ENCODE measurements around the gene TRIM9. TPM values are rescaled to one million over a fixed set of nuclear protein-coding genes. Genes with fewer than 3 reads are reported as not detected.

Gene TRIM9
- 1 to 10 TPM; 1.8 to 2.4 (median 1.9) TPM for polyA plus RNA-seq (ENCODE audit: insufficient read length in 3 of 3)
- long read RNA-seq, donor 1, result 0 reads
- long read RNA-seq, donor 2, result 0 reads
- long read RNA-seq, donor 3, result 0 reads
- long read RNA-seq, donor 4, result 0 reads
- long read RNA-seq, donor 5, result 0 reads
- long read RNA-seq, donor 6, result 0 reads
- long read RNA-seq, donor 7, result 0 reads
- long read RNA-seq, donor 8, result 0 reads
- long read RNA-seq, donor 9, result 0 reads
- long read RNA-seq, donor 10, result 0 reads
- long read RNA-seq, donor 11, result 0 reads
- long read RNA-seq, donor 12, result 0 reads
- long read RNA-seq, donor 13, result 0 reads
- long read RNA-seq, donor 14, result 0 reads
- long read RNA-seq, donor 15, result 0 reads
- long read RNA-seq, donor 16, result 0 reads

DNA sequence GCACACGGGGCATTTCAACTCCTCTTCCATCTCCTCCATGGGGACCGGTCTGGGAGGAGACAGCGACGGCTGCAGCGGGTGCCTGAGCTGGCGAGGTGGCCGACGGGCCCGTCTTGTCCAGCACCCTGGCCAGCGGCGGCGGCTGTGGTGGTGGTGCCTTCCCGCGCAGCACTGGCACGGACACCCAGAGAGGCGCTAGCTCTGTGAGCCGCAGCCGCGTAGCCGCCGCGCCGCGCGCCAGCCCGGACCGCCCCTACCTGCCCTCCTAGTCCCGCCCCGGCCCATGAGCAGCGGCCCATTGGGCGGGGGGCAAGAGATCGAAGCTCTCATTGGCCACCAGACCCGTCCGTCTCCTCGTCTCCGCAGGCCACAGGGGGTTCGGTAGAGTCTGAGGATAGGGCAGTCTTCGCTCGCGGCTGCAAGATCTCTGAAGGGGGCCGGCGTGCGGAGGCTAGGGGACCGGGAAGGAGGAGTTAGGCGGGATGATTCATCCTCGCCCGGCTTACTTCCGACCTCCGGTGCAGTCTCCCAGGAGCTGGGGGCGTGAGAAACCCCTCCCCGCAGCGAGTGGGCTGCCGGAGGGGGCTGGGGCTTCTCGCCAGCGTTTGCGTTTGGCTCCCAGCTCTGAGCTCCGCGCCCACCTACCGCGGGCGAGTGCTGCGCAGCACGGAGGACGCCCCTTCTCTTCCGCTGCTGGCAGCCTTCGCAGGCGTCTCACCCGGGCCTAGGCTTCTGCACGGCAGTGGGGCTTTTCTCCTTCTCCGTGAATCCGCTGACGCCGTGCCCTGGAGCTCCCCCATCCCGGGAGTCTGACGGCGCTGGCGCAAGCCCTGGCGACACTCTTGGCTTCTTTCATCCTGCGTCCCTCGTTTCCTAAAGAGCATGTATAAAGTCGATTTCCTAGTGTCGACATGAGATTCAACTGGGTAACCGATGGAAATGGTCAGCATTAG is at the start of gene TRIM9:
TSS of gene TRIM9 (minus strand) at position 205 of the 953 bp plus-strand sequence. CDS start at position 39, 166 bp downstream.
- peak; percentile 82 to 95 (median 93) for DNase-seq (ENCODE audit: extremely low read depth in 1 of 11, low read depth in 9 of 11, low spot score in 4 of 11)

DNA sequence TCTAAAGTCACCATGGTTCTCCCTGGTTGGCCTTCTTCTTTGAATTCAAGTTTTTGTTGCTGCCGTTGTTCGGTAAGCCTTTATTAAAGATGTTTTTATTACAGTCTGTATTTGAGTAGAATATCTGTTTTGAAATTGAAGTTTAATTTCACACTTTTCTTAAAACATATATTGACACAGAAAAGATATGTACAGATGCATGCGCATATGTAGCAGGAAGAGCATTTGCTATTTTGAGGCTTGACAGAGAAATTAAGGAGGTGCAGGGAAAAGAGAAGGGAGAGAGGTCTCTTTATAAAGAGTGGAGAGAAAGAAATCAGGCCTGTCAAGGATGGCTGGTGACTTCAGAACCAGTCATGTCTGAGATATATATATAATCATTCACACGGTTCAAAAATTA is 46.0 kb upstream of the TRIM9 start:
- DNase-seq (ENCODE audit: extremely low read depth in 1 of 11, low read depth in 9 of 11, low spot score in 4 of 11), result no peak

DNA sequence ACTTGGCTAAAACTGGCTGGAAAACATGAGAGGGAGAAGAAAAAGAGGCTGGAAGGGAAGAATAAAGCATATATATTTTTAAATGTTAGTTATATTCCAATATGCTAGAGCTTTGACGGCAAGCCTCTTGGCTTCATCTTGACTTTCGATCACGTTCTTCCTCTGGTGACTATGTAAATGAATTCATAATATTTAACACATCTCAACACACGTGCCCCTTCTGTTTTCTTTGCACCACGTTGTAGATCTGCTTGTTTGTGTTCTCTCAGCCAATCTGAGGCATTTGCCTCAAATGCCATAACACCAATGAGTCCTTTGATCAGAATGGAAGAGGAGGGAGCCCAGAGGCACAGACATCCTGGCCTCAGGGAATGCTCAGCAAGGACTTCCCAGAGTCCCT is 45.4 kb upstream of the TRIM9 start:
- no peak for DNase-seq (ENCODE audit: extremely low read depth in 1 of 11, low read depth in 9 of 11, low spot score in 4 of 11)

DNA sequence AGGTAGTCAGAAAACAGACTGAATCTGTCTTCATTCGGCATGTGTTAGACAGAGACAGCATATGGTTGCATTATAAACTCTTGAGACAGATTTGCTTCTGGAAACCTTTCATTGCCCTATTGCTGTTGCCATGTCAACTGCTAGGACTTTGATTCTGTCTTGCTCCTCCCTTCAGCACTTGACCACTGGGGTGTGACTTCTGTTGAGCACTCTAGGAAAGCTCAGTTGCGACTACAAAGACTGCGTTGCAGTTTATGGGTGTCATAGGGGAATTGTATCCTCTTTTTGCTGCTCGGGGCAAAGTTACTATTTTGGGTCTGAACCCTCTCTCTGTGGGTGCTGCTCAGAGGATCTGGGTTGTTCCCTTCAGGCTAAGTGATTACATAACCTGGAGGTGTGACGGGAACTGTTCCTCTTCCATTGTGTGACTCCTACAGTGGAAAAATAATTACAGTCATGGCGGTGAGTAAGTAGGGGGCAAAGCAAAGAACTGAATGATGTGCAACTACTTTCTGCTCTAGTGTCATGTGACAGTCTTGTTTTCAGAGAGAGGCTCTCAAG is 44.3 kb upstream of the TRIM9 start:
- DNase-seq (ENCODE audit: extremely low read depth in 1 of 11, low read depth in 9 of 11, low spot score in 4 of 11), result peak in 6 of 11 donors; percentile 17 to 57 (median 26)

DNA sequence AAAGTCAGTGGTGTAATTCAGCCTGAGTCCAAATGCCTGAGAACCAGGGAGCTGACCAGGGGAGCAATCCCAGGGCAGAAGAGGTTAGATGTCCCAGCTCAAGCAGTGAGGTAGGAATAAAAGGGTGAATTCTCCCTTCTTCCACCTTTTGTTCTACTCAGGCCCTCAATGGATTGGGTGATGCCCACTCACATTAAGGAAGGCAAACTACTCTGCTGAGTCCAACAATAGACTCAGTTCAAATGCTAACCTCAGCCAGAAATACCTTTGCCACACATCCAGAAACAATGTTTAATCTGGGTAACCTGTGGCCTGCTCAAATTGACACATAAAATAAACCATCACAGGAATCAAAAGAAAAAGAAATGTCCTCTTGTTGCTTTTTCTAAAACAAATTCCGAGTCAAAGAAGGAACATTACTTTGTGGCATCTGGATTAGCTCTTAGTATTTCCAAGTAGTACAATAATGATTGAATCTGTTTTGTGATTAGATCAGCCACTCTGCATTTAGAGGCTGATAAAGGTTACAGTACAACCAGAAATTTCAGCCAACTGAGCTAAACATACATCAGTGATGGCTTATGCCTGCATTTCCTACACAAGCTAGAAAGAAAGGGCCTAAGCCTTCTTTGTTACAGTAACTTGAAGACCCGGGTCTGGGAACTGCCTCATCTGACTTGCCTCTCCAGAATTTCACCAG is 43.6 kb upstream of the TRIM9 start:
- peak in 1 of 11 donors; percentile 3 for DNase-seq (ENCODE audit: extremely low read depth in 1 of 11, low read depth in 9 of 11, low spot score in 4 of 11)

DNA sequence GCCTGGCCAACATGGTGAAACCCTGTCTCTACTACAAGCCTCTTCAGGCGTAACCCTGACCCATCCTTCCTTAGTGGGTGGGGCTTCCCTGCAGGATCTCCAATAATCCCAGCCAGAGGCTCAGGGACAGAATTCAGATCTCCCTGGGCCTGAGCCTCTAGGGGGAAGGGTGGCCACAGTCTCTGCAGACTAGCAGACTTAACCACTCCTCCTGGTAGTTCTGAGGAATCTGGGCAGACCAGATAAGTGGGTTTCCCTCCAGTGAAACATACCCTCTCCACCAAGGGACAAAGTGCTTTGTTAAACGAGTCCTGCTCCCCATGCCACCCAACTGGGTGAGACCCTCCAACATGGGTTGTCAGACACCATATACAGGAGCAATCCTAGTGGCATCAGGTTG is 36.6 kb upstream of the TRIM9 start:
- no peak for DNase-seq (ENCODE audit: extremely low read depth in 1 of 11, low read depth in 9 of 11, low spot score in 4 of 11)

DNA sequence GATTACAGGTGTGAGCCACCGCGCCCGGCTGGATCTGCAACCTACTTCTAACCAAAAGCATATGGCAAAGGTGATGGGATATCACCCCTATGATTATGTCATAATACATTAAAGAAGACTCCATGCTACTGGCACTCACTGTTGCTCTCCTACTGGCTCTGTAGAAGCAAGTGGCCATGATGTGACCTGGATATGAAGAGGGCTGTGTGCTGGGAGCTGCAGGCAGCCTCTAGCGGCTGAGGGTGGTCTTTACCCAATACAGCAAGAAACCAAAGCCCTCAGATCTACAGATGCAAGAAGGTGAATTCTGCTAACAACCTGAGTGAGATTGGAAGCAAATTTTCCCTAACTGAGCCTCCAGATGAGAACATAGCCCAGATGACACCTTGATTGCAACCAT is 34.2 kb upstream of the TRIM9 start:
- no peak for DNase-seq (ENCODE audit: extremely low read depth in 1 of 11, low read depth in 9 of 11, low spot score in 4 of 11)

DNA sequence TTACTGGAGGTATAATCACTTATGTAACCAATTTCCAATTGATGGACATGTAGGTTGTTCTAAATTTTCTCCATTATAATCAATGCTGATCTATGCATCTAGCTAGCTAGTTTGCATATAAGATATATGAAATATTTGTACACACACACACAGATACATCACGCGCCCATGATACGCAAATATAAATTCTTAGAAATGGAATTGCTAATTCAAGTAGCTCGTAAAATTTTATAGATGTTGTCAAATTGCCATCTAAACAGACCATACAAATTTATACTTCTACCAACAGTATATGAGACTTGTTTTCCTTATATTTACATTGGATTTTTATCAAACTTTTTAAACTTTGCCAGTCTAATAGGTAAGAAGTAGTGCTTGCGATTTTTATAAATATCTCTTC is 29.1 kb upstream of the TRIM9 start:
- no peak for DNase-seq (ENCODE audit: extremely low read depth in 1 of 11, low read depth in 9 of 11, low spot score in 4 of 11)

DNA sequence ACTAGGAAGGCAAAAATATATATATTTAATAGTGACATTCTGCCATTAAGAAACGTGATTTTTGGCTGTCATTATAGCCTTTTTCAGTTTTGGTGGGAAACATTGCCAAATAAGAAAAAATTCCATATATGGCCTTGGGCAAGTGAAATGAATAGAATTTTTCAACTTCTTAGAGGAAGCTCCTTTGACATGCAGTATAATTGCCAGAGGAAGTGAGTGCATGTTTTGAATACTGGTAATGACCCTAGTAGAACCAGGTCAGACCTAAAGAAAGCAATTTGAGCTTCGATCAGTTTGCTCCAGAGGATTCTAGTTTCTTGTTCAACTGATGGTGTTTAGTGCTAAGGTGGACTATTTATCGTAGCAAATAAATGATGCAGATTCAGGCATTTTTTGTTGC is 26.2 kb upstream of the TRIM9 start:
- DNase-seq (ENCODE audit: extremely low read depth in 1 of 11, low read depth in 9 of 11, low spot score in 4 of 11), result no peak

DNA sequence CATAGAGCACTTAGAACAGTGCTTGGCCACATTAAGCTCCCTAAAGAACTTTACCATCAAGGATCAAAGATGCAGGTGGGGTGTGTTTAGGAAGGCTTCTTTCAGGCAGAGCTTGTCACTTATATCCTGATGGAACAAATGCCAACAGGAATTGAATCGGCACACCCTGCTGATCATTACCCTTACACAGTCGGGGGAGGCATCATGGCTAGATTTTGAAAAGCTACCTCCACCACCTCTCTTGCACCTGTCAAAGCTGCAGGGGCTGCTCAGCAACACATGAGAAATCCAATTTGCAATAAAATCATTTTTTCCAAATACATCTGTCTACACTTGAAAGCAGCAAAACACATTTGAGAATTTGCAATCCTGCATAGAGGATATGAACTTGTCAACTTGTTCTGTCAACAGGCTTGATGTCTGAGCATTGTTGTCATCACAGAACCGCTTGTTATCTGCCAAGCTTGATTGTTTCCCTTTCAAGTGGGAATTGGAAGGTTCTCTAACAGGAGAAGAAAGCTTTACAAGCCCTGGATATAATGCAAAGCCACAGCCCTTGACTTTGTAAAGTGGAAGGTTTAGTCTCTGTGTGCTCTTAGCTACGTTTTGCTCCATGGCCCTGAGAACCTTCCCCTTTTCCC is 24.6 kb upstream of the TRIM9 start:
- DNase-seq (ENCODE audit: extremely low read depth in 1 of 11, low read depth in 9 of 11, low spot score in 4 of 11), result no peak

DNA sequence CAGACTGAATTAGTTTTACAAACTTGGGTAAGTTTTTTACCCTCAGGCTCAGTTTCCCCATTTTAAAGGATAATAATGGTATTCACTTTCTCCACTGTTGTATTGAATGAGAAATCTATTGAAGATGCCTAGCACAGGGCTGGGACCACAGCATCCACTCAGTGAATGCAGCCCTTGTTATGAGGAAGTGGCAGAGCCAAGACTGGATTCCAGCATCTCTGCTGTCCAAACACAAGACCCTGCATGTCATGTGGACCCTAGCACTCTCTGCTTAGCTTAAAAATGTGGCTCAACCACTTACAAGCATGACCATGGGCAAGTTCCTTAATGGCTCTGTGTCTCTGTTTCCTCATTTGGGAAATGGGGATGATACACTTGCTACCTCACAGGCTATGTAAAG is 24.1 kb upstream of the TRIM9 start:
- DNase-seq (ENCODE audit: extremely low read depth in 1 of 11, low read depth in 9 of 11, low spot score in 4 of 11), result no peak

DNA sequence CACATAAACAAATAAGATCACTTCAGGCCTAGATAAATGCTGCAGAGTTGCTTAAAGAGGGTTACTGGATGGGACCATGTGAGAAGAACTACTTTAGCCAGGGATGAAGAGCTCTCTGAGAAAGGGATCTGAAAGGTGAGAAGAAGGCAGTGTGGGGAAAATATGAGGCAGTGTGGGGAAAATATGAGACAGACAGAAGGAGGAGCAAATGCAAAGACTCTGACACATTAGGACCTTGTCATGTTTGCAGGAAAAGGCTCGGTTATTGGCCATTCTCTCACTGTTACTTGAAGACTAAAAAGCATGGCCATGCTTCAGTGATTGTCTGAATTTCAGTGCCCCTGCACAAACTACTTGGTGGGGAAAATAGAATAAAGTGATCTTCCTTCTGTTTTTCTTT is 22.7 kb upstream of the TRIM9 start:
- DNase-seq (ENCODE audit: extremely low read depth in 1 of 11, low read depth in 9 of 11, low spot score in 4 of 11), result no peak

DNA sequence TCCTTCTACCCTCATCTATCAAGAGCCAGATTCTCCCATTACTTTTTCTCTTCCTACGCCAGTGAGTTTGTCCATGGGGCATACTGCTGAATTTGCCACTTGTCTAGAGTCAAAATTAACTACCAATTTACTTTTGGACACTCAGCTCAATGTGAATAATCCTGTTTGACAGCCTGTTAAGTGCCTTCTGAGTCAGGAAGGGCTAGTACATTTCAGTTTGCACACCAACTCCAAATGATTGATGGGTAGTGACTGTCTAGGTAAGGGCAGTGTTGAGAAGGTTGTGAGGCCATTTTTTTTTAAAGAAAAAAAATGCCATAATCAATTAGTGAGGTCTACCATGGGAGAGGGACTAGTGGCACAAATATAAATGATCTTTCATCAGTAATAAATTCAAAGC is 21.8 kb upstream of the TRIM9 start:
- DNase-seq (ENCODE audit: extremely low read depth in 1 of 11, low read depth in 9 of 11, low spot score in 4 of 11), result no peak

DNA sequence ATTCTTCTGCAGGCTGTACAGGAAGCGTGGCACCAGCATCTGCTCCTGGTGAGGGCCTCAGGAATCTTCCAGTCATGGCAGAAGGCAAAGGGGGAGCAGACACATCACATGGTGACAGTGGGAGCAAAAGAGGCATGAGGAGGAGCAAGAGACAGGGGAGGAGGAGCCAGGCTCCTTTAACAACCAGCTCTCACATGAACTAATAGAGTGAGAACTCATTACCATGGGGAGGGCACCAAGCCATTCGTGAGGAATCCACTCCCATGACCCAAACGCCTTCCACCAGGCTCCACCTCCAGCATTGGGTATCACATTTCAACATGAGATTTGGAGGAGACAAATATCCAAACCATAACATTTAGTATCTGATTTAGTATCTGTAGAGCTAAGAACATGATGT is 14.7 kb upstream of the TRIM9 start:
- no peak for DNase-seq (ENCODE audit: extremely low read depth in 1 of 11, low read depth in 9 of 11, low spot score in 4 of 11)

DNA sequence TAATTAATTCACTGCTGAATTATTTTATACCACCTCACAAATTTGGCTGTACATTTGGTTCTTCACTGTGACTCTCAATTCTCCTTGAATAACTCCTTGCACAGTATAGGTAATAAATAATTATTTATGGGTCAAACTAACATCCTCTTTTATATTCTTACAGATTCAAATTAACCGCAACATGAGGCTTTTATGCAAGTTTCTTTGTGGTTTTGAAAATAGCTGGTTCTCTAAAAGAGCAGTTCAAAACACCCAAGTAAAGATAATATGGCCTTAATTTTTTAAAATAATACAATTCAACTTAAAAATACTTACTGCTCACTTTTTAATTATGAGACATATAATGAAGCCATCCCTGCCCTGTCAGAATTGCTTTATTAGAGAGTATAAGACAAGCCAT is 12.9 kb upstream of the TRIM9 start:
- no peak for DNase-seq (ENCODE audit: extremely low read depth in 1 of 11, low read depth in 9 of 11, low spot score in 4 of 11)

DNA sequence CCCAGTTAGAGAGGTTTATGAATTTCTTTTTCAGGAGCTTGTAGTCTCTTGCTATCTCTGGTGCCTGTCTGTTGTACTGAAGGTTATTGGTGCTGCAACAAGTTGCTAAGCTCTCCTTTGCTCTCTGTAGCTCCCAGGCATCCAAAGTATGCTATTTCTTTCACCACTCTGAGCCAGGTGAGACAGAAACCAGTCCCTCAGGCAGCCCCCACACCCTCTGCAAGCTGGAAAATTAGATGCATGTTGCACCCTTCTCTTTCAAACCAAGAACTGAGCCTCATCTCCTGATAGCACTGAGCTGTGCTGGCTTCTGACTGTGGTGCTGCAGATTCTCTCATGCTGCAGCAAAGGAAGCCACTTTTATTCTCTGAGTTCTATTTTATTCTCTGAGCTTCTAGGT is 9.6 kb upstream of the TRIM9 start:
- DNase-seq (ENCODE audit: extremely low read depth in 1 of 11, low read depth in 9 of 11, low spot score in 4 of 11), result no peak

DNA sequence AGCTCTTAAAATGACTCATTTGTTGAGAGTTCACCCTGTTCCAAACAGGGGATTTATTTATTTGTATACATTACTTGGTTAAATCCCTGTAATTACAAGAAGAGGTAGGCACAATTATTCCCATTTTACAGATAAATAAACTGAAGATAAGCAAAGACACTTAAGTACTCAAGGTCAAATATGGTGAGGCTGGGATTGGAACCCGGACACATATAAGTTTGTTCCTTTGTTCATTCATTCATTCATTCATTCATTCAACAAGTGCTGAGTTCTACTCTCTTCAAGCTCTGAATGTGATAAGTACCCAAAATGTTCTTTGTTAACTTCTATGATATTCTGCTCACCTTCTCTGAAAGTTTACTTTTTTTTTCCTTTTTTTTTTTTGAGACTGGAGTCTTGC is 2.4 kb upstream of the TRIM9 start:
- DNase-seq (ENCODE audit: extremely low read depth in 1 of 11, low read depth in 9 of 11, low spot score in 4 of 11), result no peak

DNA sequence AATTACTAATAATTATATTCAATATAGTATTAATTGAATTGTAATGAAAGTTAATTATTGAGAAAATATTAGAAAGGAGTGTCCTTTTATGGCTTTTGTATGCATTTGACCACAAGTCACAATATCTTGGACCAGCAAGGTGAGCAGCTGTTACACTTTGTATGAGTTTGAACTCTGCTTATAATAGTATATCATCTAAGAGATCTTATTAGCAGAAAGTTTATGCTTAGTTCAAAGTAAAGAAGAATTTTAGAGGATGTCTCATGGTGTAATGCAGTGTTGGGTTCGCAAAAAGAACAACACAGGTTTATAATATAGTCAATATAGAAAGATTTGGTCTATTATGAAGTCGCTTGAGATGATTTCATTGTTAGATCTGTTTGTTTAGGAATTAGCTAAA is 2.0 kb upstream of the TRIM9 start:
- DNase-seq (ENCODE audit: extremely low read depth in 1 of 11, low read depth in 9 of 11, low spot score in 4 of 11), result no peak
